Renal cortex interstitium (tissue), 11 donors: Measurements from ENCODE around the gene ACTR1B. TPM values are rescaled to one million over a fixed set of nuclear protein-coding genes. Genes with fewer than 3 reads are reported as not detected.

Source experiments
- DNase-seq, 11 donors: peaks; one replicate each; pipeline ENCODE4 v3.0.0-alpha.2; 2013; ENCODE audit warnings: low read depth in 9 of 11, low spot score in 4 of 11; ENCODE audit errors: extremely low read depth in 1 of 11
- polyA plus RNA-seq, 3 donors: library from polyadenylated mRNA; unstranded; fragments of 120-200 nt; gene quantifications; one replicate each; pipeline ENCODE4 v1.2.1, GENCODE V29; 2013; ENCODE audit not compliant: insufficient read length in 3 of 3

ACTR1B gene
- polyA plus RNA-seq, 3 donors: 55.5 to 67.6 (median 65.4) TPM

DNA sequence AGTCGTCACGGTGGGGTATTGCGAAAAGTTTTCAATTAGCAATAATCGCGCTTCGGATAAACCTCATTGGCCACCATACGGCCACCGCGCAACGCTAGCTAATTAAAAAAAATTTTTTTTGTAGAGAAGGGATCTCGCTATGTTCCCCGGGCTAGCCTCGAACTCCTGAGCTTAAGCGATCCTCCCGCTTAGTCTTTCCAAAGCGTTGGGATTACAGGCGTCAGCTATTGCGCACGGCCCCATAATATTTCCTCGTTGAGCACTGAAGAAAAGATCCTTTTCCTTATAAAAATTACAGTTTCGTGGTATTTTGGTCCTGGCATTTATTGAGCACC is 759 bp upstream of the ACTR1B start:
- peak in 1 of 11 donors; percentile 28 for DNase-seq

DNA sequence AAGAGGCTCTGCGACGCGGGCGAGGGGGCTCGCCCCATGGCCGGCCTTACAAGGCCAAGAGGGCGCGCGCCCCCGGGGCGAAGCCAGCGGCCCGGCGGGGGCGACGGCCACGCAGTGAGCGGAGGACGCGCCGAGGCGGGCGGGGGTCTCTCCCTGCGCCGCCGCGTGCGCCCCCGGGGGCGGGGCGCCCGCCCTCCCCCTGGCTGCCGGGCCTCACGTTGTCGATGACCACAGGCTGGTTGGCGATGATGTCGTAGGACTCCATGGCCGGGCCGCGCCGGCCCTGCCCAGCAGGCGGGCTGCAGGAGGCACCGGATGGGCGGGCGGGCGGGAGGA is 250 bp downstream of the ACTR1B start:
- no peak for DNase-seq

DNA sequence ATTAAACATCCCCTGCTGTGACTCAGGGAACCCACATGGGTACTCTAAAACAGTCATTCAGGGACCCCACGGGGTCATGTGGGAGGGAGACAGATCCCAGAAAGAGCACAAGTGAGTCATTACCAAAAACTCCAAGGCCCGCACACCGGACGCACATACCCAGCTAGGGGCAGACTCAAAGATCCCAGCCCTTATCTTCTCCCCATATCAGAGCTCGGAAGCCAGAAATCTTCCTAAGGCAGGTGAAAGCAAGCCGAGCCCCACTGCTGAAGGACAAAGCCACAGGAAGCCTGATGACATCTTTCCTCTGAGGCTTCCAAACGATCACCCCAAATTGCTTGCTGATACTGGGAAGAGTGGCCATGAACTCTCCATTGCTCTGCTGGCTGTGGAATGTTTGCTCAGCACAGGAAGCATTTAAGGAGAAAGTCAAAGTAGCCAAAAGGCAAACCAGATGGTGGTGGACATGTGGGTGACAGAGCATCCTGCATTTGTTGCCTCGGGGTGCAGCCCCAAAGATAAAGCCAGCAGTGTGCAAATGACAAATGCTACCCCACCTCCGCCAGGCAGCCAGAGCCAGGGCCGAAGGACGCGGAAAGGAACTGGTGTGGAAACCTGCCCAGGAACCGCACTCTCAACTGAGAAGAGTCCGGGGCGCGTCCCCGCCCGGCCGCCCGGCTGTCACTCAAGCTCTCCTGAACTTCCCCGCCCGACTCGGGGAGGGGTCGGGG is 784 bp downstream of the ACTR1B start:
- DNase-seq: peak in 8 of 11 donors; percentile 34 to 64 (median 59)

DNA sequence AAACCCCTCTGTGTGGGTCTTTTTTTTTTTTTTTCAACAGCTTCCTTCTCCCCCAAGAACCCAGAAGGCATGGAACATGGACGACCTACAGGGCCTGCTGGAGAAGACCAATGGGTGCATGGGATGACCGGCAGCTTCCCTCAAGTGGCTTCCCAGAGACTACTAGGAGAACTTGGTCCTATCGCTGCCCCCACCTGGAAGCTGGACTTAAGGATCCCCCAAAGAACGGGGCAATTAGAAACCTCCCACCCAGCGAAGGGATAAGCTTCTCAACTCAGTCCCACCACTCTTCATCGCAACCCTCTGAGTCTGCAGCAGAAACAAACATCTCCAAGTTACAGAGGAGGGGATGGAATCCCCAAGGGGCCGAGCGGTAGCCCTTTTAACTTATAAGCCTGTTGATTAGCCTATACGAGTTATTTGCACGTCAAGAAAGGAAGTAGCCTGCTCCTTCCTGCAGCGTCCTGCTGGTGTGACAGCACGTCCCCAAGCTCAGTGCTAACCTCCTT is 1.4 kb downstream of the ACTR1B start:
- DNase-seq: no peak

DNA sequence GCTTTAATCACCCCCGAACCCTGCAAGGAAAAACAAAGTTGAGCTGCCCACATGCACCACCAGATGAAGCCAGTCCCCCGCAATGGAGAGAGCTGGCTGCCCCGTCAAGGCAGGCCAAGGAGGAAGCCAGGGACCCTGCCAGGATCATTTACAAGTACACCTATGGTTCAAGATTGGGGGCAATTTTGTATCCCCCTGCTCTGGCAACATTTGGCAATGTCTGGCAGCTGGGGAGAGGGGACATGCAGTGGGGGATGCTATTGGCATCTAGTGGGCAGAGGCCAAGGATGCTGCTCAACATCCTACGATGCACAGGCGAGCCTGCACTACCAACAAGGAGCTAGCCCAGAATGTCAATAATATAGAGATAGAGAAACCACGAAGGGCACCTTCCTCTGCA is 1.9 kb downstream of the ACTR1B start:
- DNase-seq: no peak

DNA sequence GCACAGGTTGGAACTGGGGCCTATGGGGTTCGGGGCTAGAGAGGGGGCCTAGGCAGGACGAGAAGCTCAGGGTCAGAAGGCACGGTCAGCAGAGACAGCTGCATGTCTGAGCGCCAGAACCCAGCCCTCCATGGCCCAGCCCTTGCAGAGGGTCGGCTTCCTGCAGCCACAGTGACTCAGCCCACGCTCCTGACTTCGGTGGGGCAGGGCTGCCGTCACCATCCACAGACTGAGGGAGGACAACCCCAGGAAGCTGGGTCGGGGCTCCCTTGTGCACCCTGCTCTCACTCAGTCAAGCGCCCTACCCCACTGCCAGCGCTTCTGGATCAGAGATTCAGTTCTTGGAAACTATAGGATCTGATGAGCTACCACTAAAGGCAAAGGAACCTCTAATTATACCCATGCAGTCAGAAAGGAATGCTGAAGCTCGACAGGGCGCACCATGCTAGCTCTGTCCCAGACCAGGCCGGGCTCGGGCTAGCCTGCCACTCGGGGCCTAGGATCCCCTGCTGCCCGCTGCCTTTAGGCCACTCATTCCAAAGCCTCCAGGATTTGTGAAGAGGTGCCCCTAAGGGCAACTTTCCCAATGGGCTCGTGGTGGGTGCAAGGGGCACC is 3.0 kb downstream of the ACTR1B start:
- no peak for DNase-seq

DNA sequence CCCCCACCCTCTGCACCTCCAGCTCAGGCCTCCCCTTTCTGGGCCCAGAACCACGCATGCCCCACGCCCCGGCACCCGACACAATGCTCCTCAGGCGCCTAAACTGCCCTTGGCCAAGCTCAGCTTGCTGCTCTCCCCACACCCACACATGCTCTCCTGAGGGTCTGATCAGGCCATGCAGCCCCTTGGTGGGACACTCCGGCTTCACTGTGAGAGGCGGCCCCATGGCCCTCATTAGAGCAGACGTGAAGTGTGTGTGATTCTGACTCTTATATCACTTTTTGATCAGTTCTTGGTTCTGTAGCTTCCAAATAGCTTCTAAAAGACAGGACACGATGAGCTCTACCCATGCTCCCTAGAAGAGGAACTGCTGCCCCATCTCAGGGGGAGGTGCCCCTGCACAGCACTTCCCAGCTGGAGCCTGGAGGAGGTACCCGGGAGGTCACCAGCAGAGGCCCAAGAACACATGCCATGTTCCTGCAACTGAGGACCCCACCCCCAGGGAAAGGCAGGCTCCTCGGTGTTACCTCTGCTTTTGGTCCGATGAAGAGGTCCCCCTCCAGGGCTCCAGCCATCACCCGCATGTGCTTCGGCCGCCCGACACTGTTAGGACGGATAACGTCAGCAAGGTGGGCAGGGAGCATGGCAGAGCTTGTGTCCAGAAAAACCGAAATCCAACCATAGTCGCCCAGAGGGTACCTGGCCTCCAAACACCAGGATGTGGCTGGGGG is 3.6 kb downstream of the ACTR1B start:
- no peak for DNase-seq

DNA sequence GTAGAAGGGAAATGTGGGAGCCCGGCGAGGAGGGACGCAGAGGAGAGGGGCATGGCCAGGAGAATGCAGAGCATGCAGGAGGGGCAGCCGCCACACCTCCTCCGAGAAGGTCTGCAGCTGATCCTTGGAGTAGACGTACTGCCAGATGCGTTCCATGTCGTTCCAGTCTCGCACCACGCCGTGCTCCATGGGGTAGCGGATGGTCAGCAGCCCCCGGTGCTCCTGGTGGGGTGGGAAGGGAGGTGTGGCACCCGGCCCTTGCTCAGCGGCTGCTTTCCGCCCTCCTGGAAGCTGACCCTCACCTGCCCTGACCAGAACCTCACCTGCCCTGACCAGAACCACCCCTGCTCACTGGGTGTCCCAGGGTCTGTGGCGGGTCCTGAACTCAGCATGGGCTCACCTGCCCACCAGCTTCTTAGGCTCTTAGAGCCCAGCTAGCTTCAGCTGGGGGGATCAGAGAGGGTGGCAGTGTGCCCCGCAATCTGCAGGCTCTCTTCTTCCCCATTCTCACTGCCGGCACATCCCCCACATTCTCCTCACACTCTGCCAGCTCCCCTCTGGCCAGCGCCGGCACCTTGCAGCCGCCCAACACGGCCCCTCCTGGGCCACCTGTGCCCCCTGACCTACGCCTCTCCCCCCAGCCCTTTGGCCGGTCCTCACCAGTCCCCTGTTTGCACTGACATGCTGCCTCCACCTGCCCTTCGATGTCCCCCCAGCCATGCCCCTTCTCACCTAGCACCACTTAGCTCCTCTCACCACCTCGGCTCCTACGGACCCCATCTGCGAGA is 4.4 kb downstream of the ACTR1B start:
- DNase-seq: no peak

DNA sequence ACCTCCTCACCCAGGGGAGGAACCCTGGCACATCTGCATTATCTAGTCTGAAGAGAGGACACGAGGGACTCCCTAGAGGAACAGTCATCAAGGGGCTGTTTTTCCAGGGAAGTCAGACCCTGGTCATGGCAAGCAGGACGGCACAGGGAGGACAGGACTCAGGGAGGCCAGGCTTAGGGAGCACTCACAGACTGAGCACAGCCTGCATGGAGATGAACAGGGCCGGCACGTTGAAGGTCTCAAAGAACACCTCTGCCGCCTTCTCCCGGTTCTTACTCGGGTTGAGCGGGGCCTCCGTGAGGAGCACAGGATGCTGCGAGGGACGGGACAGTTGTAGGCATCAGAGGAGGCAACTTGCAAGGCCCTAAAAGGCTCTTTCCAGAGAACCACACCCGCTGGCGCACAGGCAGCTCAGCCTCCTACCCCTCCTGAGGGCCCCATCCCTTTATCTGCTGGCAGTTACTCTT is 5.1 kb downstream of the ACTR1B start:
- DNase-seq: no peak

DNA sequence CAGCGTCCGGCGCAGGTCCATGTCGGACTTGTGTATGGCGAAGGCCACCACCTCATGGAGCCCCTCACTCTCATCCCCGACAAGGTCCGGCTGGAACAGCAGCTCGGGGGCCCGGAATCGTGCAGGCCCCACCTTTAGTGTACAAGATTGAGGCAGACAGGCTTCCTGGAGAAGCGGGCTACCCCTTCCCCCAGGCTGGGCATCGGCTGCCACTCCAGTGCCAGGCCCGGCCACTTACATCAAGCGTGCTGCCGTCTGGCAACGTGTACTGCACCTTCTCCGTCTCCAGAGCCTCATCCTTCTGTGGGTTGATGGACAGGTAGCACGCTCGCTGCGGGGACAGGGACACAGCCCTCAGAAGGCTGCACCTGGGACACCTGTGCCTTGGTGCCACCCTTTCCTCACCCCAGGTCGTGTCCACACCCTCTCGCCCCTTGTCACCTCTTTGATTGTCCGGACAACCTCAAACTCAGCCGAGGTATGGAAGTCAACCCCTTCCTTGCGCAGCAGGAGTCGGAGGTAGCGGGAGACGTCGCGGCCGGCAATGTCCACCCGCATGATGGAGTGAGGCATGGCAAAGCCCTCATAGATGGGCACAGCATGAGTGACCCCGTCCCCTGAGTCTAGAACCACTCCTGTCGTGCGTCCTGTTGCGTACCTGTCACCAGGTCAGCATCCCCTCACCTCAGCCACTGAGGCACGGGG is 5.7 kb downstream of the ACTR1B start:
- no peak for DNase-seq

DNA sequence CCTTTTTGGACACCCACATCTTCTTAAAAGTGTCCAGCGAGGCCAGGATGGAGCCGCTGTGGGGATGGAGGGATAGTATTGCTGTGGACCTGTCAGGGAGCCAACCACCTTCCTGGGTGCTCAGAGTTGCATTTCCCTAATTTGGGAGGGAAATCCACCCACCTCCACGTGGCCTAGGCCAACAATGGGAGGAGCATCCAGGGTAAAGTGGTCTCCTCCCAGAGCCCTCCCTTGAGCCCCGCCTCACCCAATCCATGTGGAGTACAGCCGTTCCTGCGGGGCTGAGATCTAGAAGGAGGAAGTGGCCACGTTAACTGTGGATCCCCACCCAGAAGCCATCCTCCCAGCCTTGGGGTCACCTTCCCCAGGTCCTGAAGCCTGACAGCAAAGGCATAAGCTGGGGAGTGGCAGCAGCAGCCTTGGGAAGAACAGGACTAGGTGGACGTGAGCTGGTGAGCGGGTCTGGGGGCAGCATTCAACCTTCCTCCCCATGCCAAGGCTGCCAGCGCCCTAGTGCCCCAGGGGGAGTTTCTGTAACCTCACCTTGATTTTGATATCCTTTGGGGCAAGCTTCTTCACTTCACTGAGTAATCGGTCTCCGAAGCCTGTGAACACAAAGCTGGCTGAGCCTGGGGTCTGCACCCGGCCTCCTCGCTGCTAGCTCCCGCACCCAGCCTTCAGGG is 6.8 kb downstream of the ACTR1B start:
- DNase-seq: no peak

DNA sequence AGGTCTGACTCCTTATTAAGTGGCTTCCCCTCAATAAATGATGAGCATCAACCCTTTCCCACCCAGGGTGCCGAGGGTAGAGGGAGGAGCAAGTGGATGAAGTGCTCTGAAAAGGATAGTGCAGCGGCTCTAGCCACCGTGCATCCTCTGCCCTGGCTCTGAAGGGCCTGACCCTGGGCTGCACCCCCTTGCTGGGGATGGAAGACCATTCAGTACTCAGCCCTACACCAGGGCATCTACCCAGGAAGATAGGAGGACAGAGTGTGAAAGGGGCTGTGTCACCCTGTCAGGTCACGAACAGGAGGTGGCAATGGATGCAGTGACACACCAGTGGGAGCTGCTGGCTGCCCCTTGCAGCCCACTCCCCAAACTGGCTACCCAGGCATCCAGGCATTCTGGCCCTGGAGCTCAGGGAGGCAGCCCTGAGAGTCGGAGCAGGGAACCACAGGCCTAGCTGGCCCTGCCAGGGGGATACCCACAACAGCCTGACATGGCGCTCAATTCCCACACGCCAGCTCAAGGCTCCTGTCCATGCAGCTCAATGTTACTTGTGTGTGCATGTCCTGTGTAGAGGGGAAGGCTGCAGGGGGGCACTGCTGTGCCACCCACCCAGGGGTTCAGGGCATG is 7.6 kb downstream of the ACTR1B start:
- DNase-seq: no peak

DNA sequence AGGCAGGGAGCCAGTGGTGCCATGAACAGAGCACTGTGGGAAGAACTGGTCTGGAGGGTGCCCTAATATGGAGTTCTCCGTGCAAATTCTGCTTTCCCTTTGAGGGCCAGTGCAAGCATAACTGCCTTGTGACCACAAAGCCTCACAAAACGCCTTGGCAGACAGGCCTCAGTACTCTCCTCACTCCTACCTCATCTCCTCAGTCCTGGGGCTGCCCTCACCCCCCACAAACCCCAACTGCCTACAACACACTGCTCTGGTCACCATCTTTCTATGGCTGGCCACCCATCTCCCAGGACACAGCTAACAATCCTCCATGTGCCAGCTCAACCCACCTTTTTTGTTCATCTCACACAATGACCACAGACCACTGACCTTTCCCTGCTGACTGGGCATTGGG is 9.1 kb downstream of the ACTR1B start:
- no peak for DNase-seq

DNA sequence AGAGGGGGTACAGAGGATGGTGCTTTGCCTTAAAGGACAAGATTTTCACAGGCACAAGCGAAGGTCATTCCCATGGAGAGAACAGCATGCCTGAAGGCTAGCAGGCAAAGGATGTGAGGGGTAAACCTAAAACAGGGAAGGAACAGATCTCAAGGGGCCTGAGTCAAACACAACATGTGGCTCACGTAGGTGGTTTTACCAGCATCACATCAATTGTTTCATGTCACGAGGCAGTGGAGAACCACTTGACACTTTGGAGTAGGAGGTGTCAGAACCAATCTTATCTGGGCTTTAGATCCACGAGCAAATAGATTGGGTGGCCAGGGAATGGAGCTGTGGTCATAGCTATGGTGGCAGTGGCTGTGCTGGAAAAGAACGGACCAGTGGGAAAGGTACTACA is 9.5 kb downstream of the ACTR1B start:
- no peak for DNase-seq

DNA sequence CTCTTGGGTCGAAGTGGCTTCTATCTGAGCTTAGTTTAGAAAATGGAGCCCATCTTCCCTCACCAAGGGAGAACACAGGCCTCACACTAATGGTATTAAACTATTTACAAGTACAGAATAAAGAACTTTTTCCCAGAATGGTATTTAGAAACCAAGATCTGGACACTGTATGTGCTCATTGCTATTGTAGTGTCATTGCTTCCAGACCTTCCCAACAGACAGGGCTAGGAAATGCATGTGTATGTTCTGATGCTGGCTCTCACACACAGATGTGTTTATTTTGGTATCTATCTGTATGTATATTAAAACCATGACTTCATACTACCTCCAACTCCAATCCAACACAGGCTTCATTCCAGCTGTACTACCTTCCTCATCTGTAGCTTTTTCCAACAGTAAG is 10.0 kb downstream of the ACTR1B start:
- DNase-seq: no peak

DNA sequence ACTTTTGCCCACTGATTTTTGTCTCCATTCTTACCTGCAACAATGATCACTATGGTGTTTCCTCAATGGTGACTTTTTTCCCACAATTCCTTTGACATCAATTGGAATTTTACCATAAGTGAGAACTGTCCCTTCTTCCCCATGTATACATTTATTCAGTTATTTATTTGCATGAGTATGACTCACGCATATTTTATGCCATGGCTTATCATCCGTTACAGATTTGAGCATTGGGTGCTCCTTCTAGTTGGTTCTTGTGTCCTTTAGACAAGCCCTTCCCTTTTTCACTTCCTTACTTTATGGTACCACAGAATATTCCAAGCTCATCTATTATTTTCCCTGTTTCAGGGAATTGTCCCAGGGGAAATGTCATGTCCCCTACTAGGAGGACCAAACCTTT is 10.4 kb downstream of the ACTR1B start:
- DNase-seq: no peak

DNA sequence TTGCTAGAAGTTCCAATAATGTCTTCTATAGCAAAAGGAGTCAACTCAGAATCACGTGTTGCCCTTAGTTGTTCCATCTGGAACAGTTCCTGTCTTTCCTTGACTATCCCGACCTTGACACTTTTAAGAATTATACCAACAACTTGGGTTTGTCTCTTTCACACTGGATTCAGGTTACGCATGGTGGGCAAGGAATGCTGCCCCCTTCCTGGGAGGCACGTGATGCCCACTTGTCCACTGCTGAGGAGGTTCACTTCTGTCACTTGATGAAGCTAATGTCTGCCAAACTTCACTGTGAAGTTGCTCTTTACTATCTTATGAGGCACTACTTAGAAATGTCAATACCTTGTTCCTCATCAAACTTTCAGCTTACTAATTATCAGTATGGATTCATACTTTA is 12.7 kb downstream of the ACTR1B start:
- no peak for DNase-seq

DNA sequence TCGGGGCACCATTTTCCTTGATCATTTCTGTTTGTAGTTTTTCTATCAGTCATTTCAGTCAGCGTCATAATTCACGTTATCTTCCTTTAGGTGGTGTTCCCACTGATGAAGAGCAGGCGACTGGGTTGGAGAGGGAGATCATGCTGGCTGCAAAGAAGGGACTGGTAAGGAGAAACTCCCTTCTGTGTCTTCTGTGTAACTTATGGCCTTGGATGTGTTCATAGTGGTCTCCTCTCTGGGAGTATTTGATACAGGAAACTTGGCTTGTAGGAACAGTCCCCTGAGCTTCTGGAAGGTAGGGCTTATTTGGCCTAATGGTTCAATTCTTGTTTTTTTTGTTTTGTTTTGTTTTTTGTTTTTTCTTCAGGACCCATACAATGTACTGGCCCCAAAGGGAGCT is 16.9 kb downstream of the ACTR1B start:
- DNase-seq: no peak
